ENCODE data around the gene FBLN5. TPM values are rescaled to one million over a fixed set of nuclear protein-coding genes. Genes with fewer than 3 reads are reported as not detected.

FBLN5 gene
- total and polyA plus RNA-seq, 9 of the 15 experiments (the other 6 are each of a cell fraction or from before 2014, with no cell fraction given), result 0.11 to 0.22 TPM; not detected in 7

- H4K20me1 ChIP-seq (replicated peaks; ENCODE audit: control insufficient read depth, insufficient read depth, low read length), result no peaks in the 10 kb centered on the region
- ATAC-seq (no peak), DNase-seq (ENCODE audit: extremely low read depth in 1 of 4, low spot score in 3 of 4) (no peak), FAIRE-seq (no peak)
- no TSS peak for BruUV-seq (replicated peaks)
- intact Hi-C loops (cut with micrococcal nuclease), result loop anchor here (10.0 kb wide), 1 partner anchor 242 kb away; no protein-coding TSS in a partner anchor
- no peaks in the 10 kb centered on the region for H3K9me3 ChIP-seq (replicated peaks; ENCODE audit: control insufficient read depth, insufficient read depth, low read depth, low read length)
- ChIA-PET POLR2A (no interaction called here), CTCF (ENCODE audit: low intra/inter-chr PET ratio) (no interaction called here)
- H3K4me2 ChIP-seq (ENCODE audit: insufficient read depth, low read length), result no peak overlapping the region
- in situ Hi-C loops (cut with MboI), result no loop called here
- H3K36me3 ChIP-seq (ENCODE audit: control insufficient read depth, insufficient read depth, low read length), result no peaks in the 10 kb centered on the region
- no peak for TF ChIP-seq MIER1 (IDR thresholded peaks at IDR 0.05; ENCODE audit: low read depth)
- no peak for TF ChIP-seq MTA2 (IDR thresholded peaks at IDR 0.05; ENCODE audit: low read depth)
- no peak for TF ChIP-seq HNRNPH1 (optimal IDR thresholded peaks at IDR 0.05; ENCODE audit: low read depth, low read length)
- no peak for TF ChIP-seq DPF2 (IDR thresholded peaks at IDR 0.05)
- no peak for TF ChIP-seq NR1H2 (CRISPR knock-in tag; IDR thresholded peaks at IDR 0.05)
- no peak for TF ChIP-seq MTA3 (IDR thresholded peaks at IDR 0.05; ENCODE audit: borderline replicate concordance)
- TF ChIP-seq NR2F6 (CRISPR knock-in tag; IDR thresholded peaks at IDR 0.05), result no peak
- no peak for TF ChIP-seq MECOM (CRISPR knock-in tag; IDR thresholded peaks at IDR 0.05)
- no peak for TF ChIP-seq THAP7 (CRISPR knock-in tag; IDR thresholded peaks at IDR 0.05)
- no peak for TF ChIP-seq RBM22 (IDR thresholded peaks at IDR 0.05; ENCODE audit: low read depth, low read length, poor library complexity, severe bottlenecking)
- TF ChIP-seq LEF1 (IDR thresholded peaks at IDR 0.05), result no peak
- TF ChIP-seq PATZ1 (CRISPR knock-in tag; IDR thresholded peaks at IDR 0.05; ENCODE audit: borderline replicate concordance), result no peak
- H3K9me1 ChIP-seq (ENCODE audit: control insufficient read depth, insufficient read depth, low read length), result no peaks in the 10 kb centered on the region
- H3K9ac ChIP-seq (ENCODE audit: insufficient read depth in 1 of 2, low read depth in 2 of 2, low read length in 2 of 2), result no peak overlapping the region
- peaks cover 4 to 29% of the 10 kb centered on the region in 2 experiments for H3K27me3 ChIP-seq (ENCODE audit: control insufficient read depth in 2 of 2, insufficient read depth in 2 of 2, low read length in 2 of 2)
- H2AFZ ChIP-seq (ENCODE audit: low read depth, low read length), result no peak overlapping the region
- H3K27ac ChIP-seq (ENCODE audit: extremely low read depth, low read depth, low read length), result no peak overlapping the region
- no peaks in the 10 kb centered on the region for H3K4me1 ChIP-seq (replicated peaks in 1 of 2; ENCODE audit: control insufficient read depth in 2 of 2, insufficient read depth in 2 of 2, low read length in 2 of 2)
- H3K4me3 ChIP-seq, result no peak overlapping the region
- no peaks in the 10 kb centered on the region for H3K79me2 ChIP-seq (ENCODE audit: control insufficient read depth, insufficient read depth, low read length)
- WGBS (ENCODE audit: insufficient coverage, low coverage, missing lambda C conversion rate), result 4% methylated on average over 10 of the region's 10 CpGs
Measured at GRCh38 chr14:91897106-91897701, 50.3 kb downstream of the FBLN5 start.

Data from K562 (cell line).